GM18498 (cell line): ENCODE measurements around the gene DGKD.
"Not testable (repeated sequence)": the region's sequence is repeated elsewhere in the genome, so short reads cannot be mapped to it uniquely, and the experiment has no call there.

Experiments
- ATAC-seq: cut with Tn5 transposase; IDR thresholded peaks from one replicate; pipeline ENCODE4 v1.9.1; 2021; ENCODE audit warnings: mild to moderate bottlenecking, moderate library complexity; ENCODE audit not compliant: unreplicated experiment

The DGKD gene

DNA sequence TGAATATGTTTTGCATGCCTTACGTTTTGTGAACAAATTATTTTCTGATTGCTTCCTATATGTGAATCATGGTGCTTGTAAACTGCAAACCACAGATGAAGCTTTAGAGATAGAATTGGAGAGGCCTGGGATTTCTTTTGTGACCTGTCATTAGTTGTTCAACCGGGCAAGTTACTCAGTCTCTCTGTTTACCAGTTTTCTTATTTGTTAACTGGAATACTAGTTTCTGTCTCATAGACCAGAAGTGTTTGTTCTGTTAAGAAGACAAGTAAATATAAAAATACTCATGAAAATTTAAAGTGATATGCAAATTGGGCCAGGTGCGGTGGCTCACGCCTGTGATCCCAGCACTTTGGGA is 27.3 kb downstream of the DGKD start:
- ATAC-seq = no peak

GRCh38 chr2:233384015-233384414 is 29.7 kb downstream of the DGKD start:
- ATAC-seq = no peak

DNA sequence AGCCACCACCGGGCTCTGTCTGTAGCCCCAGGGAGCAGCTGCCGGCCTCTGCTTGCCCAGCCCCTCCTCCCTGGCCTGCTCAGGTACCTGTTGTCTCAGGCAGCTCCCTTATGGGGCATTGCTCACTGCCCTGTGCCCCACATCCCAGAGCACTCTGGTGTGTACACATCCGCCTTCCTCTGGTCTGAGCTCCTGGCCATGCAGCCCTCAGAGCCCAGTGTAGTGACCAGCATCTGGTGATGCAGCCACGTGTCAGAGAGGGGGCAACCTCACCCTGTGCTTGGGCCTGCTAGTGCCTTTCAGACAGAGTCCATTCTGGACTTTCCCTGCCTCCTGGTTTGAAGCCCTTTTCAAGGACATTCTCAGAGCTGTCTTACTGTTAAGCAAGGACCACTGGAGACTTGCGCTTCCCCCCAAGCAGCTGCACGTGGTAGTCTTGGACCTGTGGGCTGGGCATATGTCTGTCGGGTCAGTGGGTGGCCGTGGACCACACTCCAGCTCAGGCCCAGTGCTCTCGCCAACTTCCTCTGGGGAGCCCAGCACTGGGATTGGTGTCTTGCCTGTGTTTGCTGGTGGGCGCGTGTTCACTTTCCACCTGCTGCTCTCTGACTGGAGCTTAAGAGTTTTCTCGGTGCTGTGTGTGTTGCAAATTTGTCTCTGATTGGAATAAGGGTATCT is 30.7 kb downstream of the DGKD start:
- peak; percentile 10 for ATAC-seq

DNA sequence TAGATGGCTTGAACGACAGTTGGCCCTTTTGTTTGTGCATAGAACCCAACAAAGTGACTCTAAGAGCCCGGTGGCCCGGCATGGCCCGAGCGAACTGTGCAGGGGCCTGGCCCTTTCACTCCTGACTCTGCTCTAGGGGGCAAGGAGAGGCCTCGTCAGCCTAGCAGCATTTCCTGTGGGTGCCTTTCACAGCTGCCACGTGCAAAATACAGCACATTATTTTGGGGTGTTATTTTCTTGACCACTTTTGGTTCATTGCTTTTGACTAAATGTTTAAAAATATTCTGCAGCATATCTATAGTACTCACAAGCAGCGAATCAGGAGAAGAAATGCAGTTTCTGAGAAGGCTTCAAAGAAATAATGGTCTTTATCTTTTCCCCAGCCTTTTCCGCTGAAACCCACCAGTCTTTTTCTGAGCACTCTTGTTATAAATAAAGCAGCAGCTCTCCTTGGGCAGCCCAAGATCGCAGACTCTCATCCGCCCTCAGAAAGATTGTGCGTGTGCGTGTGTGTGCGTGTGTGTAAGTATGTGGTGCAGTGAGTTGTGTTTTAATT is 31.3 kb downstream of the DGKD start:
- ATAC-seq = peak; percentile 73

GRCh38 chr2:233386382-233387041 is 32.2 kb downstream of the DGKD start:
- ATAC-seq = no peak

- no peak for ATAC-seq
Observed at GRCh38 chr2:233387225-233387624, 32.9 kb downstream of the DGKD start.

GRCh38 chr2:233387667-233388528 is 33.6 kb downstream of the DGKD start:
- ATAC-seq = no peak

- no peak for ATAC-seq
Observed at GRCh38 chr2:233389601-233390125, 35.4 kb downstream of the DGKD start.

DNA sequence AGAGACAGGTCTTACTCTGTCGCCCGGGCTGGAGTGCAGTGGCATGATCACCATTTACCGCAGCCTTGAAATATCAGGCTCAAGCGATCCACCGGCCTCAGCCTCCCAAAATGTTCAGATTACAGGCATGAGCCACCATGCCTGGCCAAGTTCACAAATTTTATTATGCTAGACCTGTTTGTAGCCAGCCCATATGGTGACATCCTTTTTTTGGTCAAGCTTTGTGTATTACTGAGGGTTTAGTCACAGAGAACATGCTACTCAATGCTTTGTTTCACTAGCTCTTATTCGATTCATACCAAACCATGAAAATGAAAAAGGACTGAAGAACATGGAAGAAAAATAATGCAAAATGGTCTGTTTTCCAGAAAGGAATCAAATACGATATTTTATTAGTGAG is 41.4 kb downstream of the DGKD start:
- ATAC-seq = no peak

DNA sequence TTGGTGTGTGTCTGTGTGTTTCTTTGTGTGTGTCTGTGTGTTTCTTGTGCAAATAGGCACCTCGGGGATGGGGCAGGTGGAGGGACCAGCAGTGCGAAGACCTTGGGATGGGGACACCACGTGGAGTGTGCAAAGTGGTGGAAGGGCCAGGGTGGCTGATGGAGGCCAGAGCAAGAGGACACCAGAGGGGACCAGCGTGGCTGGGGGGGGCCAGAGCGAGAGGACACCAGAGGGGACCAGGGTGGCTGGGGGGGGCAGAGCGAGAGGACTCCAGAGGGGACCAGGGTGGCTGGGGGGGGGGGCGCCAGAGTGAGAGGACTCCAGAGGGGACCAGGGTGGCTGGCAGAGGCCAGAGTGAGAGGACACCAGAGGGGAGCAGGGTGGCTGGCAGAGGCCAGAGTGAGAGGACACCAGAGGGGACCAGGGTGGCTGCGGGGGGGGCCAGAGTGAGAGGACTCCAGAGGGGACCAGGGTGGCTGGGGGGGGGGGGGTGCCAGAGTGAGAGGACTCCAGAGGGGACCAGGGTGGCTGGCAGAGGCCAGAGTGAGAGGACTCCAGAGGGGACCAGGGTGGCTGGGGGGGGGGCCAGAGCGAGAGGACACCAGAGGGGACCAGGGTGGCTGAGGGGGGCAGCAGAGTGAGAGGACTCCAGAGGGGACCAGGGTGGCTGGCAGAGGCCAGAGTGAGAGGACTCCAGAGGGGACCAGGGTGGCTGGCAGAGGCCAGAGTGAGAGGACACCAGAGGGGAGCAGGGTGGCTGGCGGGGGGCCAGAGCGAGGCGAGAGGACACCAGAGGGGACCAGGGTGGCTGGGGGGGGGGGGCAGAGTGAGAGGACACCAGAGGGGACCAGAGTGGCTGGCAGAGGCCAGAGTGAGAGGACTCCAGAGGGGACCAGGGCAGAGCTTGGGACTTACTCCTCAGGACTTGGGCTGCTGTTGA is 42.7 kb downstream of the DGKD start:
- ATAC-seq = not testable (repeated sequence)

DNA sequence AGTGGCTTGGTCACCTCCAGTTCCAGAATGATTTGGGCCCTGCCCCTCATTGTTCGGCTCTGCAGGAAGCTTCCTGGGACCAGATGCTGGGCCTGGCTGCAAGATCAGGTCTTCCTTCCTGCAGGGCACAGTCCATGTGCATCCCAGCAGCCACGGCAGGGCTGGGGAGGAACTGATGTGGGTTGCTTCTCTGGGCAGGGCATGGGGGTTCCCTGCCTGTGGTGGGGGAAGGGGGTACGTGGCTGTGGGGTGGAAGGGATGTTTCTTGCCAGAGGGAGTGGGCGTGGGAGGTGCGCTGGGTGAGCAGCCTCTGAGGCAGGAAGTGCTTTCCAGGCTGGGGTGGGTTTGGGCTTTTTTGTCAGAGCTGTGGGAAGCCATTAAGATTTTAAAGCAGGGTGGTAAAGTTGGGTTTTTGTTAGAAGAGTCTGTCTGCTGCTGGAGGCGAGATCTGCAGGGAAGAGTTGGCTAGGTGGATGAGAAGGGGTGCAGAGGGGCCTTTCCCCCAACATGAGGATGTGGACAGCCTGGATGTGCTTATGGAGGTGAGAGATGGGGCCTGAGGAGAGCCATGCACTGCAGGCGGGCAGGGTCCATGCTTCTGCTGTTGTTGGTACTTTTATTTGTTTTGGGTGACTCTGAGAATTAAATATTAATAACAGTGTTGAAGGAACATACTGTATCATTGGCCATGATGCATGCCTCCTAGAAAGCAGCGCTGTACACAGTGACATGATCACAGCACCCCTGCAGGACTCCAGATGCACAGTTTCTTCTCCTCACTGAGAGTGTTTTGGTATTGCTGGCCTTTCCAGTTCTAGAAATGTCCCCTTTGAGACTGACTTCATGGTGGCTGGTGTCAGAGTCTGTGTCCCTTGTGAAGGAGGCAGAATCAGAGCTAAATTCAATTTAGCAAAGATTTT is 45.3 kb downstream of the DGKD start:
- no peak for ATAC-seq

GRCh38 chr2:233400341-233400740 is 46.0 kb downstream of the DGKD start:
- ATAC-seq = no peak

- no peak for ATAC-seq
Observed at GRCh38 chr2:233400961-233401360, 46.7 kb downstream of the DGKD start.

GRCh38 chr2:233402346-233402745 is 48.1 kb downstream of the DGKD start:
- no peak for ATAC-seq

DNA sequence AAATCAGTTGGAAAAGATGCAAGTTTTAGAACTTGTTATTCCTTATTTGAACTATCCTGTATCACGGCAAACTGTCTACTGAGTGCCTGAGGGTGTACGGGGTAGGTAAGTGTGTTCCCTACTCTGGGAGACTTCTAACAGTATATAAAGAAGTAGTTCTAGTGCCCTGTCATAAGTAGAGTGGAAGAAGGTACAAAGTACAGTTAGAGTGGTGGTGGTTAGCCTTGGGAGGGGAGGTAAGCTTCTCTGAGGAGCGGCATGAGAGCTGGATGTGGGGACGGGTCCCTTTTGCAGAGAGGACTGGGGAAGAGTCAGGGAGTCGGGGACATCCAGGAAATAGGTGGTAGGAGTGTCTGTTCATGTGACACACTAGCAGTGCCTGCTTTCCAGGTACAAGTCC is 48.5 kb downstream of the DGKD start:
- no peak for ATAC-seq

- no peak for ATAC-seq
Observed at GRCh38 chr2:233404222-233404621, 49.9 kb downstream of the DGKD start.

GRCh38 chr2:233406865-233407264 is 52.6 kb downstream of the DGKD start:
- no peak for ATAC-seq

DNA sequence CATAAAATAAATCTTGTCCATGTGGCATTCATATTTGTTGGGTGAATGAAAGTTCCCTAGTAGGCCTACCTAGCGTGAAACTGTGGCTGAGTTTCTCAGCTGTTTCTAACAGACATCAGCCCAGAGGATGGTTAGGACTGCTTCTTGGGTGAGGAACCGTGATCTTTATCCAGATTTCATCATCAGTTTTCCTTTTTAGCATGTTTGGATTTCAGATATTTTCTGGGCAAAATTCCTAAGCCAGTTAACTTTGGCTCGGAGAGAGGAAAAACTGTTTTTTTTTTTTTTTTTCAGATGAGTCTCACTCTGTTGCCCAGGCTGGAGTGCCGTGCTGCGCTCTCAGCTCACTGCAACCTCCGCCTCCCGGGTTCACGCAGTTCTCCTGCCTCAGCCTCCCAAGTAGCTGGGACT is 53.5 kb downstream of the DGKD start:
- ATAC-seq = no peak
